Panc1 (cell line): ENCODE results near the gene AGAP1. TPM values are rescaled to one million over a fixed set of nuclear protein-coding genes. Genes with fewer than 3 reads are reported as not detected.

ENCODE experiments used
- ATAC-seq: fragments of 200-7000 bp; cut with Tn5 transposase; 2 replicates; pipeline ENCODE4 v1.9.1; 2020; ENCODE audit warnings: mild to moderate bottlenecking, moderate library complexity
- BruUV-seq: library from RNA; stranded (reverse); fragments of 400-500 nt; replicated peaks from 2 replicates; lab custom pipeline; 2021; lab: Mats Ljungman, UMichigan
- CTCF ChIA-PET: fragments of 300-600 bp; sonication (Branson Sonifier 250); formaldehyde crosslinking; loops from one replicate; lab custom pipeline; 2022; ENCODE audit warnings: antibody characterized with exemption; lab: Charles Lee
- POLR2A ChIA-PET: fragments of 300-600 bp; sonication (Branson Sonifier 250); formaldehyde crosslinking; loops from one replicate; lab custom pipeline; 2022; ENCODE audit warnings: antibody characterized with exemption; lab: Charles Lee
- DNase-seq: peaks from one replicate; pipeline ENCODE4 v3.0.0-alpha.2; 2010; ENCODE audit warnings: low read depth, low spot score
- H3K27ac ChIP-seq: 2 replicates; pipeline ENCODE4 v1.5.1; 2011; ENCODE audit warnings: mild to moderate bottlenecking, low read length, inconsistent platforms
- H3K27me3 ChIP-seq: fragments of 200-500 bp; sonication (Bioruptor generic); 2 replicates; pipeline ENCODE4 v1.6.0; 2014; ENCODE audit warnings: low read length, inconsistent platforms; ENCODE audit not compliant: control insufficient read depth, insufficient read depth
- H3K36me3 ChIP-seq: fragments of 200-500 bp; sonication (Bioruptor generic); 2 replicates; pipeline ENCODE4 v1.5.1; 2014; ENCODE audit warnings: inconsistent platforms, mild to moderate bottlenecking, low read length, moderate library complexity; ENCODE audit not compliant: control insufficient read depth, insufficient read depth
- H3K4me1 ChIP-seq: 2 replicates; pipeline ENCODE4 v1.5.1; 2011; ENCODE audit warnings: inconsistent platforms, mild to moderate bottlenecking, low read length, moderate library complexity; ENCODE audit not compliant: control insufficient read depth, insufficient read depth
- H3K4me3 ChIP-seq, 2 experiments: 2 replicates each; pipeline ENCODE4 v1.5.1; 2011 to 2012; ENCODE audit warnings: low read depth in 2 of 2, low read length in 2 of 2, mild to moderate bottlenecking in 2 of 2, inconsistent platforms in 1 of 2, moderate library complexity in 1 of 2
- H3K9me3 ChIP-seq: fragments of 200-500 bp; sonication (Bioruptor generic); 2 replicates; pipeline ENCODE4 v1.5.1; 2014; ENCODE audit warnings: low read depth, mild to moderate bottlenecking, inconsistent platforms, low read length, moderate library complexity; ENCODE audit not compliant: control insufficient read depth, insufficient read depth
- CTCF ChIP-seq: fragments of 450-650 bp; IDR thresholded peaks from 2 replicates; pipeline ENCODE4 v1.5.1; 2017; ENCODE audit warnings: mild to moderate bottlenecking
- POLR2AphosphoS5 ChIP-seq: IDR thresholded peaks from 2 replicates; pipeline ENCODE4 v1.6.1; 2012; ENCODE audit warnings: mild to moderate bottlenecking, low read depth, low read length, moderate library complexity
- SIN3A ChIP-seq: IDR thresholded peaks from 2 replicates; pipeline ENCODE4 v1.6.1; 2012; ENCODE audit warnings: low read depth, mild to moderate bottlenecking, low read length, moderate library complexity, borderline replicate concordance; ENCODE audit not compliant: insufficient read depth
- TCF7L2 ChIP-seq: IDR thresholded peaks from 2 replicates; pipeline ENCODE4 v1.6.1; 2011; ENCODE audit warnings: mild to moderate bottlenecking, low read depth, low read length, inconsistent platforms
- in situ Hi-C: cut with HindIII; loops from 2 replicates; pipeline ENCODE4 v1.10.0; 2016; ENCODE audit warnings: low sequenced_read_pairs, low pct_unique_long_range_greater_than_20kb
- intact Hi-C: fragments of 100-400 bp; cut with micrococcal nuclease; formaldehyde crosslinking; loops from one replicate; pipeline ENCODE4 v1.10.0; 2022; ENCODE audit not compliant: unreplicated experiment
- total RNA-seq: library from RNA; stranded (reverse); gene quantifications from one replicate; pipeline ENCODE4 v1.2.1, GENCODE V29; 2021; ENCODE audit not compliant: unreplicated experiment
- TF ChIP-seq, protein P1 (sequence below), 2 experiments: IDR thresholded peaks; 2 replicates each; pipeline ENCODE4 v1.6.1; 2011 to 2012; ENCODE audit warnings: low read depth in 2 of 2, control low read depth in 1 of 2, low read length in 1 of 2, mild to moderate bottlenecking in 1 of 2, moderate library complexity in 1 of 2; ENCODE audit not compliant: insufficient read depth in 1 of 2

AGAP1 gene
- total RNA-seq, 1 experiment from 2014 or later, result 38.9 TPM

DNA sequence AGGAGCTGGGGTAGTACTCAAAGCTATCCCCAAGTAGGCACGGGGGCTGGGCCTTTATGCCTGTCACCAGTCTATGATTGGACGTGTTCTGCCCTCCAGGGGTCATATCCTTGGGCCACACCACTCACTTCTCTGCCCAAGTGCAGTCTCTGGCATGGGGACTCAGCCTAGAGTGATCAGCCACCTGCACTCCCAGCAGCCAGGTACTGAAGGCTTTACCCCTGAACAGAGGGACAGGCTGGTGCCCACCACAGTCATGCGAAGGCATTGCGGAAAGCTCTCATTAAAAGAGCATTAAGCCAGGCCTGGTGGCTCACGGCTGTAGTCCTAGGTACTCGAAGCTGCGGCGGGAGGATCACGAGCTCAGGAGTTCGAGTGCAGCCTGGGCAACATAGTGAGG lies 199.4 kb downstream of the AGAP1 start:
- CTCF ChIA-PET, result no interaction called here
- ATAC-seq, result no peak
- no peaks in the 10 kb centered on the region for H3K9me3 ChIP-seq
- no peaks in the 10 kb centered on the region for H3K36me3 ChIP-seq
- no TSS peak for BruUV-seq
- H3K4me1 ChIP-seq, result no peaks in the 10 kb centered on the region; the same call in 1 of the 2 replicates
- H3K27ac ChIP-seq, result no peak overlapping the region
- TF ChIP-seq, protein P1, sequence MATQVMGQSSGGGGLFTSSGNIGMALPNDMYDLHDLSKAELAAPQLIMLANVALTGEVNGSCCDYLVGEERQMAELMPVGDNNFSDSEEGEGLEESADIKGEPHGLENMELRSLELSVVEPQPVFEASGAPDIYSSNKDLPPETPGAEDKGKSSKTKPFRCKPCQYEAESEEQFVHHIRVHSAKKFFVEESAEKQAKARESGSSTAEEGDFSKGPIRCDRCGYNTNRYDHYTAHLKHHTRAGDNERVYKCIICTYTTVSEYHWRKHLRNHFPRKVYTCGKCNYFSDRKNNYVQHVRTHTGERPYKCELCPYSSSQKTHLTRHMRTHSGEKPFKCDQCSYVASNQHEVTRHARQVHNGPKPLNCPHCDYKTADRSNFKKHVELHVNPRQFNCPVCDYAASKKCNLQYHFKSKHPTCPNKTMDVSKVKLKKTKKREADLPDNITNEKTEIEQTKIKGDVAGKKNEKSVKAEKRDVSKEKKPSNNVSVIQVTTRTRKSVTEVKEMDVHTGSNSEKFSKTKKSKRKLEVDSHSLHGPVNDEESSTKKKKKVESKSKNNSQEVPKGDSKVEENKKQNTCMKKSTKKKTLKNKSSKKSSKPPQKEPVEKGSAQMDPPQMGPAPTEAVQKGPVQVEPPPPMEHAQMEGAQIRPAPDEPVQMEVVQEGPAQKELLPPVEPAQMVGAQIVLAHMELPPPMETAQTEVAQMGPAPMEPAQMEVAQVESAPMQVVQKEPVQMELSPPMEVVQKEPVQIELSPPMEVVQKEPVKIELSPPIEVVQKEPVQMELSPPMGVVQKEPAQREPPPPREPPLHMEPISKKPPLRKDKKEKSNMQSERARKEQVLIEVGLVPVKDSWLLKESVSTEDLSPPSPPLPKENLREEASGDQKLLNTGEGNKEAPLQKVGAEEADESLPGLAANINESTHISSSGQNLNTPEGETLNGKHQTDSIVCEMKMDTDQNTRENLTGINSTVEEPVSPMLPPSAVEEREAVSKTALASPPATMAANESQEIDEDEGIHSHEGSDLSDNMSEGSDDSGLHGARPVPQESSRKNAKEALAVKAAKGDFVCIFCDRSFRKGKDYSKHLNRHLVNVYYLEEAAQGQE (IDR thresholded peaks at IDR 0.05; ENCODE audit: insufficient read depth in 1 of 2, low read depth in 2 of 2, low read length in 1 of 2), result no peak
- TF ChIP-seq CTCF (no peak), SIN3A (no peak), POLR2AphosphoS5 (no peak), TCF7L2 (no peak)
- H3K4me3 ChIP-seq, result no peak overlapping the region
- DNase-seq, result no peak
- POLR2A ChIA-PET, result no interaction called here
- intact Hi-C loops (no loop called here), in situ Hi-C loops (no loop called here)
- no peaks in the 10 kb centered on the region for H3K27me3 ChIP-seq

GRCh38 chr2:235694721-235695601 lies 201.1 kb downstream of the AGAP1 start:
- no peaks in the 10 kb centered on the region; the same call in 1 of the 2 replicates for H3K4me1 ChIP-seq
- DNase-seq, result no peak
- H3K27ac ChIP-seq, result no peak overlapping the region
- TF ChIP-seq, protein P1 (IDR thresholded peaks at IDR 0.05; ENCODE audit: insufficient read depth in 1 of 2, low read depth in 2 of 2, low read length in 1 of 2), result no peak
- TF ChIP-seq POLR2AphosphoS5 (no peak), TCF7L2 (no peak), SIN3A (no peak), CTCF (no peak)
- no peak overlapping the region for H3K4me3 ChIP-seq
- no peak for ATAC-seq
- BruUV-seq, result no TSS peak
- POLR2A ChIA-PET, result interaction anchor here (0.6 kb wide), 1 partner anchor 73 kb away, joined by 3 read pairs; no protein-coding TSS in a partner anchor
- intact Hi-C loops, result no loop called here
- CTCF ChIA-PET, result interaction anchor here (0.6 to 0.7 kb wide), 2 partner anchors 72 to 99 kb away, joined by 3 to 8 read pairs; no protein-coding TSS in a partner anchor
- no peaks in the 10 kb centered on the region for H3K9me3 ChIP-seq
- H3K36me3 ChIP-seq, result no peaks in the 10 kb centered on the region
- in situ Hi-C loops, result no loop called here
- H3K27me3 ChIP-seq, result no peaks in the 10 kb centered on the region
